OCI-LY7 (cell line): ENCODE data around the gene ANKRD49. TPM values are rescaled to one million over a fixed set of nuclear protein-coding genes. Genes with fewer than 3 reads are reported as not detected.

Experiments used
- BruUV-seq: library from RNA; stranded (reverse); fragments of 400-500 nt; replicated peaks from 2 replicates; lab custom pipeline; 2021; lab: Mats Ljungman, UMichigan
- CTCF ChIA-PET: fragments of 300-600 bp; sonication (Branson Sonifier 250); formaldehyde crosslinking; loops from one replicate; lab custom pipeline; 2022; ENCODE audit warnings: antibody characterized with exemption; ENCODE audit not compliant: unreplicated experiment; lab: Charles Lee
- POLR2A ChIA-PET: fragments of 300-600 bp; sonication (Branson Sonifier 250); formaldehyde crosslinking; loops from one replicate; lab custom pipeline; 2022; ENCODE audit warnings: antibody characterized with exemption; lab: Charles Lee
- DNase-seq: peaks from one replicate; pipeline ENCODE4 v3.0.0-alpha.2; 2015; ENCODE audit warnings: low spot score
- H2AFZ ChIP-seq: fragments of 200-600 bp; sonication (generic), shearing (Covaris generic); 2 replicates; pipeline ENCODE4 v1.6.1; 2014; ENCODE audit warnings: mild to moderate bottlenecking, antibody characterized with exemption, low read length, moderate library complexity
- H3K27ac ChIP-seq: fragments of 200-600 bp; sonication (generic); 2 replicates; pipeline ENCODE4 v1.5.1; 2014; ENCODE audit warnings: mixed run types, low read depth, mild to moderate bottlenecking, moderate library complexity, low read length, inconsistent platforms; ENCODE audit not compliant: poor library complexity, severe bottlenecking
- H3K36me3 ChIP-seq: fragments of 200-600 bp; sonication (generic); 2 replicates; pipeline ENCODE4 v1.6.1; 2014; ENCODE audit warnings: mild to moderate bottlenecking, antibody characterized with exemption, low read length, moderate library complexity, mixed read lengths; ENCODE audit not compliant: insufficient read depth
- H3K4me1 ChIP-seq: fragments of 200-600 bp; sonication (generic); 2 replicates; pipeline ENCODE4 v1.5.1; 2014; ENCODE audit warnings: mild to moderate bottlenecking, low read length; ENCODE audit not compliant: insufficient read depth, poor library complexity, severe bottlenecking
- H3K4me2 ChIP-seq: fragments of 200-600 bp; sonication (generic); 2 replicates; pipeline ENCODE4 v1.6.1; 2014; ENCODE audit warnings: mild to moderate bottlenecking, low read length
- H3K4me3 ChIP-seq: fragments of 200-600 bp; sonication (generic); 2 replicates; pipeline ENCODE4 v1.5.1; 2014; ENCODE audit warnings: mild to moderate bottlenecking, low read depth, low read length; ENCODE audit not compliant: poor library complexity, severe bottlenecking
- H3K79me2 ChIP-seq: fragments of 200-600 bp; sonication (generic); 2 replicates; pipeline ENCODE4 v1.6.1; 2016; ENCODE audit warnings: low read depth, mild to moderate bottlenecking, low read length, moderate library complexity, mixed read lengths; ENCODE audit not compliant: insufficient read depth
- H3K9me2 ChIP-seq: fragments of 200-600 bp; sonication (generic); 2 replicates; pipeline ENCODE4 v1.6.1; 2016; ENCODE audit warnings: mild to moderate bottlenecking, low read length, mixed read lengths; ENCODE audit not compliant: insufficient read depth
- H3K9me3 ChIP-seq: fragments of 200-600 bp; sonication (generic); 2 replicates; pipeline ENCODE4 v1.6.1; 2014; ENCODE audit warnings: mild to moderate bottlenecking, mixed run types, low read length, mixed read lengths
- H4K20me1 ChIP-seq: fragments of 200-600 bp; sonication (generic); 2 replicates; pipeline ENCODE4 v1.6.1; 2014; ENCODE audit warnings: mild to moderate bottlenecking, antibody characterized with exemption, low read length, moderate library complexity, mixed read lengths; ENCODE audit not compliant: insufficient read depth
- CTCF ChIP-seq: fragments of 200-600 bp; sonication (generic); conservative IDR thresholded peaks from 2 replicates; pipeline ENCODE4 v1.5.1; 2014; ENCODE audit warnings: mild to moderate bottlenecking, antibody characterized with exemption, low read length, moderate library complexity, mixed read lengths
- EZH2phosphoT487 ChIP-seq: fragments of 200-600 bp; sonication (generic); IDR thresholded peaks from 2 replicates; pipeline ENCODE4 v1.6.1; 2018; ENCODE audit warnings: low read depth, borderline replicate concordance, mild to moderate bottlenecking, mixed run types, antibody characterized with exemption, low read length, moderate library complexity, mixed read lengths
- intact Hi-C: fragments of 100-400 bp; cut with micrococcal nuclease; formaldehyde crosslinking; loops from one replicate; pipeline ENCODE4 v1.10.0; 2022; ENCODE audit not compliant: unreplicated experiment
- total RNA-seq, 2 experiments: library from RNA; depleted of rRNA in 1 of 2; stranded (reverse); fragments of >200 nt in 1 of 2; shearing (Covaris generic) in 1 of 2; gene quantifications; 2 replicates each; pipeline ENCODE4 v1.2.3, GENCODE V29; 2014 to 2022

Gene ANKRD49
- total RNA-seq, 2 experiments from 2014 or later = 26.8 to 29.2 TPM

GRCh38 chr11:94528551-94528950 is 34.8 kb downstream of the ANKRD49 start:
- no peak overlapping the region for H3K4me2 ChIP-seq
- no peak for DNase-seq
- no peaks in the 10 kb centered on the region for H3K9me2 ChIP-seq
- no peaks in the 10 kb centered on the region for H3K79me2 ChIP-seq
- POLR2A ChIA-PET = no interaction called here
- BruUV-seq = no TSS peak
- H3K4me3 ChIP-seq = no peak overlapping the region
- H2AFZ ChIP-seq = no peak overlapping the region
- TF ChIP-seq CTCF (no peak), EZH2phosphoT487 (no peak)
- CTCF ChIA-PET = no interaction called here
- intact Hi-C loops = no loop called here
- H3K4me1 ChIP-seq = no peaks in the 10 kb centered on the region
- H3K27ac ChIP-seq = no peak overlapping the region
- H3K9me3 ChIP-seq = no peaks in the 10 kb centered on the region
- H3K36me3 ChIP-seq = no peaks in the 10 kb centered on the region
- no peaks in the 10 kb centered on the region for H4K20me1 ChIP-seq

GRCh38 chr11:94532211-94532610 is 38.4 kb downstream of the ANKRD49 start:
- Histone ChIP-seq H3K9me2 (no peaks in the 10 kb centered on the region), H3K36me3 (no peaks in the 10 kb centered on the region), H3K27ac (no peak overlapping the region), H3K4me3 (no peak overlapping the region), H3K4me1 (no peaks in the 10 kb centered on the region), H2AFZ (no peak overlapping the region), H3K79me2 (no peaks in the 10 kb centered on the region), H4K20me1 (no peaks in the 10 kb centered on the region), H3K9me3 (no peaks in the 10 kb centered on the region), H3K4me2 (no peak overlapping the region)
- ChIA-PET CTCF (no interaction called here), POLR2A (interaction anchor here (0.6 kb wide), 2 partner anchors 10 to 150 kb away, joined by 3 read pairs; no protein-coding TSS in a partner anchor)
- no peak for DNase-seq
- intact Hi-C loops = no loop called here
- BruUV-seq = no TSS peak
- TF ChIP-seq CTCF (no peak), EZH2phosphoT487 (no peak)

GRCh38 chr11:94533206-94533605 is 39.4 kb downstream of the ANKRD49 start:
- H3K4me1 ChIP-seq = no peaks in the 10 kb centered on the region
- no peaks in the 10 kb centered on the region for H3K36me3 ChIP-seq
- CTCF ChIA-PET = no interaction called here
- intact Hi-C loops = no loop called here
- POLR2A ChIA-PET = no interaction called here
- no peak overlapping the region for H2AFZ ChIP-seq
- DNase-seq = no peak
- no peaks in the 10 kb centered on the region for H3K9me2 ChIP-seq
- no peaks in the 10 kb centered on the region for H3K79me2 ChIP-seq
- no peak overlapping the region for H3K4me3 ChIP-seq
- TF ChIP-seq EZH2phosphoT487 (no peak), CTCF (no peak)
- no peaks in the 10 kb centered on the region for H4K20me1 ChIP-seq
- BruUV-seq = no TSS peak
- H3K27ac ChIP-seq = no peak overlapping the region
- H3K4me2 ChIP-seq = no peak overlapping the region
- H3K9me3 ChIP-seq = no peaks in the 10 kb centered on the region
